HG03575 (cell line): ENCODE measurements around the gene RNF13.
A peak's percentile ranks its signal among the peaks of the same experiment; 100 is the strongest.

Experiments used
- ATAC-seq: cut with Tn5 transposase; IDR thresholded peaks from one replicate; pipeline ENCODE4 v1.9.1; 2021; ENCODE audit not compliant: unreplicated experiment, insufficient number of reproducible peaks, low FRiP score; ENCODE audit errors: extremely low read depth

The RNF13 gene, protein sequence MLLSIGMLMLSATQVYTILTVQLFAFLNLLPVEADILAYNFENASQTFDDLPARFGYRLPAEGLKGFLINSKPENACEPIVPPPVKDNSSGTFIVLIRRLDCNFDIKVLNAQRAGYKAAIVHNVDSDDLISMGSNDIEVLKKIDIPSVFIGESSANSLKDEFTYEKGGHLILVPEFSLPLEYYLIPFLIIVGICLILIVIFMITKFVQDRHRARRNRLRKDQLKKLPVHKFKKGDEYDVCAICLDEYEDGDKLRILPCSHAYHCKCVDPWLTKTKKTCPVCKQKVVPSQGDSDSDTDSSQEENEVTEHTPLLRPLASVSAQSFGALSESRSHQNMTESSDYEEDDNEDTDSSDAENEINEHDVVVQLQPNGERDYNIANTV

DNA sequence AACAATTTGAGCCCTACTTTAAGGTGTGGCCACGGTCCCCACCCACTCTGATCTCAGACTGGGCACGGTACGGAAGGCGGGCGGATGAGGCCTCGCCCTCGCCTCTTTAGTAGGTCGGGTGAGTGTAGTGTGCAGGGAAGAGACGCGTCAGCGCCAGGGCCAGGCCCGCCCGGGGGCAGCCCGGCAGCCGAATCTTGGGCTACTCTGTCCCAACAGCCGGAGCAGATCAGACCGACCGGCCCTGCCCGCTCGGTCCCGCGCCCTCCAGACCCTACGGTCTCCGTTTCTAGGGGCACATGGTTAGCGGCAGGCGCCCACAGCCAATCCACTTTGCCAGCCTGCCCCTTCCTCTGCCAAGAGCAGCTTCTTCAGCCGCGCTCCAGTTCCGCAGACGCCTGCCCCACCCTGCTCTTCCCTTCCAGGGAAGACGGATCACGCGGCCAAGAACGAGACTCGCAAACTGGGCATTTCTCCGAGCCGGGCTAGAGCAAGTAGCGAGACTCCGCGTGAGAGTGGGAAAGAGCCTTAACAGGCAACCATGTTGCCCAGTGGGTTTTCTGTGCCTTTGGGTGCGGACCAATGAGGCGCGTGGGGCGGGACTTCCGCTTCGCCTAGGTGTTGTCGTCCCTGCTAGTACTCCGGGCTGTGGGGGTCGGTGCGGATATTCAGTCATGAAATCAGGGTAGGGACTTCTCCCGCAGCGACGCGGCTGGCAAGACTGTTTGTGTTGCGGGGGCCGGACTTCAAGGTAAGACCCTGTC, at the start of gene RNF13:
TSS of gene RNF13 (plus strand) at position 610 of the 761 bp plus-strand sequence. CDS start 32,812 bp downstream, outside the sequence.
- ATAC-seq, result peak; percentile 69

DNA sequence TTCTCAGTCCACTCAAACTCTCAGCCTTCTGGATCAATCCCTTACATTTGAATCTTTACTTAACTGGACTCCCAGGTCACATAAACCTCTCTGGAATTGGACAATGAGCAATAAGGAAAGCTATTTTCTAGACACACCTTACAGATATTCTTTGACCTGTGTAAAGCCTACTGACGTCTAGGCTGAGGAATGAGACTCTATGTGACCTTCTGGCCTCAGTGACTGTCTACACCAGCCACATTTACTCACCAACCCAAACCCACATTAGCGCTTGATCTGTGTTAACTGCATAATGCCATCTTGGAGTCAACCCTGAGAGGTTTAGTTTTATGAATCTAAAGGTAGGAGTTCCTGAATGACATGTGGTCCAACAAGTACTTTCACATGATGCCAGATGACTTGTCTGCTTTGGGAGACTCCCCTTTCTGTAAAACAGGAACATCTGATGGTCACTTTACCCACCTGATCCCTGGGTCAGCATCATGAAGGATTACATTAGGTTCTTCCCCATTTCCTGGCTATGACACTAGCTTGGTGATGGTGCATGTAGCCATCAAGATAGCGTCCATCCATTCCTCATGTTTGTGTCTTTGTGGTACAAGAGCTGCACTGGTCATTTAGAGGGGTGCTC, 49.3 kb upstream of the RNF13 start:
- ATAC-seq, result no peak

DNA sequence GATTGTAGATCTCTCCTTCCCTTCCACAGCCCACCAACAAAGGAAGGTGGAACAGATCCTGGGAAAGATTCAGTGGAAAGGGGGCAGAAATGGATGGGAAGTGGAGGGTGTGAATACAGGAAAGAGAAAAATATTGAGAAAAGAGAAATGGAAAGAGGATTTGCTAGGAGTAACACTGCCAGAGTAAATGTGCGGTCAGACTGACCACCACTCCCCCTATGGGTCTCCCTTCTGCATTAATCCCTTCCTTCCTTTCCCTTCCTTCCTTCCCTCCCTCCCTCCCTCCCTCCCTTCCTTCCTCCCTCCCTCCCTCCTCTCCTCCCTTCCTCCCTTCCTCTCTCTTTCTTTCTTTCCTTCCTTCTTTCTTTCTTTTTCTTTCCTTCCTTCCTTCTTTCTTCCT, 48.7 kb upstream of the RNF13 start:
- no peak for ATAC-seq

DNA sequence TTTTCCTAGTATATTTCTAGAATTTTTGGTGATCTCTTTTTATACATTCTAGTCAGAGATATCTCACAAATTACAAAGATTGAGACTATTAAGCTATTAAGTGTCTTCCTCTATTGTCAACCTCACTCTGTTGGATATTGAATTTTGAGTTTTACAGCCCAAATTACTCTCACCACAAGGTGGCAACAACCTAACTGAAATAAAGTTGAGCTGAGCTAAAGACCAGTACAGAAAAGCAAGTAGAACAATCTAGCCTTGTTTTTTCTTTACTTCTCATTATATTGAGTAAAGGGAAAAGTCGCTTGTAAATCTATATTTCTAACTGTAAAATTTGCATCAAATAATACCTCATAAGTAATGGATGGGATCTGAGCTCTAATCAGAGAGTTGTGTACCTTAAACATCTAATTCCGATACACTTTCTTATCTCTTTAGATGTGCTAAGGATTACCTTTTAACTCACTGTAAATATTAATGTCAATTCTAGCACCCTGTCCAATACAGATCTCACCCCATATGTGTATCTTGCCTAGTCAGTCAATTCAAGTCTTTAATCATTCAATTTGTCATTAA, 47.2 kb upstream of the RNF13 start:
- no peak for ATAC-seq

DNA sequence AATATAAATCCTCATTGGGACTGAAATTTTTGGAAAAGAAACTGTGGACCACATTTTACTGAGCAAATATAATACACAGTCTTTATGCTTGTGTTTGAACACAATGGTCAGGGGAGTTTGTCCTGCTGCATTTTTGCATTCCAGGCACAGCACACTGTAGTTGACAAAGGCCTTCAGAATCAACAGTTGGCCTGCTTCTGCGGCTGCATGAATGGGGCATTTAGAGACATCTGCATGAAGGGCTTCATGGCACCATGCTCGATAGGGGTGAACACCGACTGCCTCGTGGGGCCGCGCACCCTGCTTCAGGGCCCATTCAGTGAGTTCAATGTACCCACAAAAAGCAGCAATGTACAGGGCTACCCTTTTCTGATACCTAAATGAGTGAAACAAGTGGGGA, 45.3 kb upstream of the RNF13 start:
- no peak for ATAC-seq

DNA sequence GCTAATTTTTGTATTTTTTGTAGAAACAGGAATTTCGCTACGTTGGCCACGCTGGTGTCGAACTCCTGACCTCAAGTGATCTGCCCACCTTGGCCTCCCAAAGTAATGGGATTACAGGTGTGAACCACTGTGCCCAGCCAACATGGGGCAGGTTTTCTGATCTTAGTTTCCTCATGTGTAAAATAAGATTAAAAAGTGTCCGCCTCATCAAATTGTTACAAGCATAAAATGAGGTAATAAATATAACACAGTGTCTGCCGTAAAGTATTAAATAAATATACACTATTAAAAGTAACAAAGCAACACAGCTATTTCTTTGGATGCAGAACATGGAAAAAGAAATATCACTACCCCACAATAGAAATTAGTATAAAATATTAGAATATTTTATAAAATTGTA, 44.3 kb upstream of the RNF13 start:
- no peak for ATAC-seq

DNA sequence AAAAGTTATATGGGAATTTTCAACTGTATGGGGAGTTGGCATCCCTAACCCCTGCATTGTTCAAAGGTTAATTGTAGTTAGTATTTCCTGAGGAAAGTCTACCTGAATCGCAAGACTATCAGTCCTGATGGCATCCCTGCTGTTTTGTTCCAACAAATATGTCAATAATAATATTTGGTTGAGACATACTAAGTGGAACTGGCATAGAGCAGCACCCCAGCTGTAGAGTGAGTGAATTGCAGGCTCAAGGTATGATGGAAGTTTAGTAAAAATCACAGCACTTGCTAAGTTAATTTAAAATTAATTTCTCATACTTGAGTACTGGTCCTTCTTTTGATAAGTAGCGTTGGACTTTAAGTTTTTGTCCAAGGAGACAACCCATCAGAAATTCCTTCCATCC, 42.8 kb upstream of the RNF13 start:
- no peak for ATAC-seq

DNA sequence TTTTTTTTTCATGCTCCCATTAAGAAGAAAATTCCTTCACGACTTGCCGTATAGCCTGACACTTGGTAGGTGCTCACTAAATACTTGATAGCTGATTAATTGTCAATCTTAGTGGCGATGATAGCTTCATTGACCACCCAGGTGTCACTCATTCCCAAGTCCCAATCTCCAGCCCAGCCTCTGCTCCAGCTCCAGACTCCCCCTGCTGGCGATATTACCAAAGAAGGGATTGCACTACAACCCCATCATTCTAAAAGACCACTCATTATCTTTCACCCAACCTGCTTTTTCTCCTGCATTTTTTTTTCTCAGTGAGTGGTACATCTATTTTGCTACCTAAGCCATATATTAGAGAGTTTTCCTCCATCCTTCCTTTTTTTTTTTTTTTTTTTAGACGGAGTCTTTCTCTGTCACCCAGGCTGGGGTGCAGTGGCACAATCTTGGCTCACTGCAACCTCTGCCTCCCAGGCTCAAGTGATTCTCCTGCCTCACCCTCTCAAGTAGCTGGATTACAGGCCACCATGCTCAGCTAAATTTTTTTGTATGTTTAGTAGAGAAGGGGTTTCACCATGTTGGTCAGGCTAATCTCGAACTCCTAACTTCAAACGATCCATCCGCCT, 41.3 kb upstream of the RNF13 start:
- no peak for ATAC-seq

DNA sequence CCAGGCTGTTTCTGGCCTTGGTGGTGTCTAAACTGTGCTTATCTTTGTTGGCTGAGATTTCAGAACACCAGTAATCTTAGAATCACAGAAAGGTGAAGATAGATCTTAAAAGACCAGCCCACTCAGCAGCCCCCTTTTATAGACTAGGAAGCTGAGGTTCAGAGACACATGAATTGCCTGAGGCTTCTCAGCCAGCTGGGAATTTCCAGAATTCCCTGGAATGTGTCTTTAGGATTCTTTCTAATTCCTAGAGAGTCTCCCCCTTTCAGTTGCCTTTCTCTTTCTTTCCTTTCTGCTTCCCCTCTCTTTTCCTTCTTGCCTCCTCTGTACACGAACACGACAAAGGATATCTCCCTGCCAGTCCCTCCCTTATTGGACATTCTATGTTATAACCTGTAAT, 40.2 kb upstream of the RNF13 start:
- no peak for ATAC-seq

DNA sequence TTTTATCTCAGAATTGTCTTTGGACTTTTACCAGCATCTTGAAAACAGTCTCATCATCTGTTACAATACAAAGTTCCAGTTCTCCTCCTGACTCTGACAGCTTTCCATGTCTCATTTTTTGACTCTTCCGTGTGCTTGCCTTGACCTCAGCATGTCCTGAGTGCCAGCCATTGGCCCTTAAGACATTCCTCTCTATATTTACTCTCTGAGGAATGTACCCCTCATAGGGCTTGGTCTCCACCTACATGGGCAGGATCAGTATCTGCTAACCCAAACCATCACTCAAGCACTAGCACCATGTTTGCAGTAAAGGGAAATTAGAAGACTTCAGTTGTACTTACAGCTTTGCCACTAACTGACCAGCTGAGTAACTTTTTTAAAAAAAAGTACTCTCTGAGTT, 36.8 kb upstream of the RNF13 start:
- no peak for ATAC-seq

DNA sequence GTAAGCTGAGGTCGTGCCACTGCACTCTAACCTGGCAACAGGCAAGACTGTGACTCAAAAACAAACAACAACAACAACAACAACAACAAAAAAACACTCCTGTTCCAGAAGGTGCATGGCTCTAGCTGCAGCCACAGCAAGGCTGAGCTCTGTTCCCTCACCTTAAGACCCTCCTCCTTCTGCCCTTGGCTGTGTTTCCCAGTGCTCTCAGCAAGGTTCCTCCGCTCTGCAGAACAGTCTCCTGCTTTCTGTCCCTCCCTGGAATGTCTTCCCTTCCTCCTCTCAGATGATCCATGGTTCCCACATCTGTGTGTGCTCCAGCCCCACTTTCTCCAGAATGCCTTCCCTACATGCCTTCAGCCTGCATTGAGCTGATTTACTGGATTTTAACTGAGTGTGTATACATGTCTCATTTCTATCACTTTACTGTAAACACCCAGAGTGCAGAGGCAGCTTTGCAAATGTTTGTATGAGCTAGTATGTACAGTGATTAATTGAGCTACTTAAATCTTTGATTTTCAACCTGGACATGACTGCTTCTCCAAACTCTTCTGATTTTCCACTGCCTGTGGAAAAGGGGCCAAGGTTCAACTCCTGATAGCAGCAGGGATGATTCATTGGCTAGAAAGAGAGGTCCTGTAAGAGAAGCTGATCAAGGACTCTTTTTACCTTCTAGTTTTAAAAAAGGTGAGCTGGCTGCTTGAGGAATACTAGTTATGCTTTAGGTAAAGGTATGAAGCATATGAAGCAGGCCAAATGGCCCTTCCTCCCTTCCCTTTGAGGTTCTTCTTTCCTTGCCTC, 35.4 kb upstream of the RNF13 start:
- ATAC-seq, result no peak

DNA sequence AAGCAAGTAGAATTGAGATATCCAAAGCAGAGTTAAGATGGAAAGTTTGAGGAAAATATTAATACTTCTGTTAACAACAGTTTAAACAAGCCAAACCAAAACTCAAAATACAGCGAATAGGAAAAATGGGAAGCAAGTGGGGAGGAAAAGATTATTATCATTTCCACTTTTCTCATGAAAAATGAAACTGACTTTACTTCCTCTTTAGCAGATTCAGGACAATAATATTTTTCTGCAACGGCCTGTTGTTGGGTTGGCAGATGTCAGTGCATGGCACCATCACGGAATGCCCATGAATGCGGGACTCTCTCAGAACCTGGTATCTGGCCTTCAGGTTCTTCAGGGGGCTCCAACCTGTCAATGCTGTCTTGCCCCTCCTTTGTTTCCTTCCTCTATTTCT, 31.8 kb upstream of the RNF13 start:
- ATAC-seq, result no peak

DNA sequence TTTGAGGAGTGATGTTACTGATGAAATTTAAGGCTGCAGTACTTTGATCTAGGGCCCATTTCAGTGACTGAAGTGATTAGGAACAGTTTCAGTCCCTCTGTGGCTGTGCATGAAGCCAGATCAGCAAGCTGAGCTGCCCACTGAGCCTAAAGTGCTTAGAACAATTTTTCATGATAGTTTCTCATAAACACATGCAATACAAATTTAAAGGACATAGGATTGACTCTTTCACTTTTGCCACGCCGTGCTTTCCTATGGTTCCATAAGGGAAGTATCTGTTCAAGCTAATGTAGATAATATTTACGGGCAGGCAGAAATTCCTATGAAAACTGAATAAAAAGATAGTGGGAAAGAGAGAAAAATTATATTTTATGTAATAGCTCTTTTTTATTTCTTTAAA, 31.3 kb upstream of the RNF13 start:
- no peak for ATAC-seq

DNA sequence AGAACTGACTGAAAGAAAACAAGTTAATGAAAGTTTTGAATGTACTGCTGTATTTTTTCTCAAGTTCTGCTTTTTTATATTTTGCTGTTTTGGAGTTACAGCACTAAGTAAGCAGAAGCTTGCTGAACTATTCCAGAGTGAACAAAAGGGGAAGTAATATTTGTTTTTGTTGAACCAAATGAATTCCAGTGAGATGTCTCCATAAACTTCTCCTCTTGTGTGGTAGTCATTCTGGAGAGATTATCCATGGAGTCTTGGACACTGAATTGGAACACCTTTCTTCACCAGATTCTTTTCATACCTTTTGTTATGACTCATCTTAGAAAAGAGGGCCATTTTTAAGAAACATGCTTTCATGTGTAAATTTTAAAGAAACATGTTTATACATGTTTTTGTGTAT, 29.4 kb upstream of the RNF13 start:
- no peak for ATAC-seq

DNA sequence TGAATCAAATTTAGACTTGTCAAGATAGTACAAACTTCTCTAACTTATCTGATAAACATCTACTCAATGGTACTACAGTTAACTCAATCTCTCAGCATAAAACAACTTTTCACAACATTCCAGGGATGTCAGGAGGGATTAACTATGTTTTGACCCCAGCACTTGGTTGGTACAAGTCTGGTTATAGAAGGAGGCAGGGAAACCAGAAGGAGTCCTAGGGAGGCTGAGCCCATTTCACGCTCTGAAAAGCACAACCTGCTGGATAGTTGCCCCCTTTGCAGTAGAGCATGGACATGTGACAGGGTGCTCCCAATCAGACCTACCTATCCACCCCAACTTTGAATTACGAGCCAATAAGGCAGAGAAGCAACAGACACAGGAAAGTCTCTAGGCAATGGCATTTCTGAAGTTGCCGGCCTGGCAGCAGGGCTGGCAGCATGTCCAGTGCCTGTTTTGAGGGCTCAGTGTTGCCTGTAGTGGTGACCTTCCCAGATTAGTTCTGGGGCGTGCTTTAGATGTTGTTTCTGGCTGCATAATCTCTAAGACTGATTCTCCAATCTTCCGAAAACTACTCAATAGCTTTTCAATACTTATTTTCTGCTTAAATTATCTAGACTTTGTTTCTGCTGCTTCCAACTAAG, 28.8 kb upstream of the RNF13 start:
- no peak for ATAC-seq

DNA sequence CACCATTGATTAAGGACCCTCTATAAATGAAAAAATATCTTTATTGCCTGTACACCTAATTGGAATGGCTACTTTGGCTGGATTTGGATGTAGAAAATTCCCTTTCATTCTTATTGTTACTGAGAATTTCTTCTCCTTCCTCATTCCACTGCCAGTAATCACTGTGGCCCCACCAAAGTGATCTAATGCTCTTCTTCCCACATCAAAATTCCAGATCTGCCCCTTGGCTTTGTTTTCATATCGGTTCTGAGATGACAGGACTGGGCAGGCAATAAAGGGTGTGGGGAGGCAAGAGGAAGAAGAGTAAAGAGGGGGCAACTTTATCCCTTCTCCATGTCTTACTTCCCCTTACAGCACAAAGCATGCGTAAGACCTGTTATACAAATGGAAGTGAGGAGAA, 22.7 kb upstream of the RNF13 start:
- ATAC-seq, result no peak

DNA sequence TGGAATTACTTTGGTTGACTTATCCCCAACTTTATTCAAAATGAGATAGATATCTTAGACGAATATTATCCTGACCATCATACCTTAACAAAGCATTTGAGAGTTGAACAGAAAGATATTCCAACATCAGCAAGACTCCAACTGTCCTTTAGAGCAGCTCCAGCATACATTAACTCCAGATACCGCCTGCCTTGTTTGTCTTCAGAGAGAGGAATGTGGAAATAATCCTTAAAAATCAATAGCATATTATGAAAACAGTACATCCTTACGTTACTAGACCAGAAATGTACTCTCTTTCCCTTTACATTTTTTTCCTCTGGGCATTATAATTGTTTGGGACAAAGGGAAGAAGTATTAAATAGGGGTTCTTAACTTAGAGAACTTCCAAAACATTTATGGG, 22.3 kb upstream of the RNF13 start:
- no peak for ATAC-seq
